Adrenal gland (tissue), 5 donors: Measurements from ENCODE around the gene ETV6.

Experiments used
- CTCF ChIP-seq, 6 experiments: fragments of 450-650 bp in 4 of 6; fragments of 200-600 bp in 2 of 6; sonication (generic) in 1 of 6; IDR thresholded peaks; 1 replicate in 5 of 6; 2 replicates in 1 of 6; pipeline versions ENCODE4 v1.5.1 to v1.8.0; 2016 to 2021; ENCODE audit warnings: antibody characterized with exemption in 6 of 6, mild to moderate bottlenecking in 2 of 6, moderate library complexity in 1 of 6
- POLR2A ChIP-seq, 2 donors: fragments of 450-650 bp; IDR thresholded peaks; one replicate each; pipeline ENCODE4 v1.6.1; 2017; ENCODE audit warnings: antibody characterized with exemption in 2 of 2, mild to moderate bottlenecking in 2 of 2, moderate library complexity in 1 of 2
- donor health status: DM: no; HTN: no; CAD: no.

DNA sequence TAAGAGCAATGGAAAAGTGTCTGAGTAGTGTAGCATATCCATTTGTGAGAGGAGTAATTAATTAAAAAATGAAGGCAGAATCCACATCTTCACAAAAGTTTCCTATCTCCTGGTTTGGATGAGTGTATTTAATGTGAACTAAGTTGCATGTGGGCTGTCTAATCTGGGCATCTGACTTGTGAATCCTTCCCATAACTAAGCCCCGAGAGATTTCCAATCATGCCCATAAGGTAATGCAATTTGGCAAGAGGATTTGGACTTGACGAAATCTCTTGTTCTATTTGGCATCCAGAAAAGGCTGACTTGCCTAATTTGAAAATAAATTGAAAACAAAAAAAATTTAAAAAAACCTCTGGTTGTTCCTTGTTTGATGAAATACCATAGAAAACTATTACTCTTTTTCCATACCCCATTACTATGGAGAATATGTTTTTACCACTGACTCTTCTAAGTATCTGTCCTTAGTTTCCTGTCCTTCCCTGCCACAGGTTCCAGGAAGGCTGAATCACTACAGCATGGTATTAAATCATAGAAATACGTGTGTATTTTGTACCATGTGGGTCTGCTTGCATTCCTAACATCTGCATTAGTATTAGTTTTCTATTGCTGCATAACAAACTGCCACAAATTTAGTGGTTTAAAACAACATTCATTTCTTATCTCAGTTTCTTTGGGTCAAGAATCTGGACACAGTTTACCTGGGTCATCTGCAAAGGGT lies 48.4 kb downstream of the ETV6 start:
- no peak for TF ChIP-seq CTCF (IDR thresholded peaks at IDR 0.05)
- peak in 1 of 2 donors; percentile 7 for TF ChIP-seq POLR2A (IDR thresholded peaks at IDR 0.05)
